Heart right ventricle (tissue), 16 donors: ENCODE measurements around the gene RNF111. TPM values are rescaled to one million over a fixed set of nuclear protein-coding genes. Genes with fewer than 3 reads are reported as not detected.

ENCODE experiments used
- ATAC-seq, 8 donors: fragments of 200-7000 bp; cut with Tn5 transposase; one replicate each; pipeline ENCODE4 v1.9.1; 2020; ENCODE audit warnings: mild to moderate bottlenecking in 8 of 8, moderate library complexity in 8 of 8, moderate number of reproducible peaks in 1 of 8
- DNase-seq, 2 donors: peaks; one replicate each; pipeline ENCODE4 v3.0.0-alpha.2; 2020
- H3K27ac ChIP-seq, 10 donors: fragments of 200-600 bp; sonication (generic) in 2 of 10; one replicate each; pipeline versions ENCODE4 v1.5.0 to v1.8.0; 2020 to 2022; ENCODE audit warnings: mild to moderate bottlenecking in 3 of 10
- H3K27me3 ChIP-seq, 7 donors: fragments of 200-600 bp; one replicate each; pipeline ENCODE4 v1.8.0; 2021 to 2022; ENCODE audit warnings: mild to moderate bottlenecking in 2 of 7
- H3K36me3 ChIP-seq, 9 donors: fragments of 200-600 bp; sonication (generic) in 1 of 9; one replicate each; pipeline versions ENCODE4 v1.5.0 to v1.8.0; 2020 to 2022; ENCODE audit warnings: mild to moderate bottlenecking in 2 of 9
- H3K4me1 ChIP-seq, 9 donors: fragments of 200-600 bp; sonication (generic) in 1 of 9; one replicate each; pipeline versions ENCODE4 v1.5.0 to v1.8.0; 2020 to 2022; ENCODE audit warnings: mild to moderate bottlenecking in 4 of 9
- H3K4me3 ChIP-seq, 10 donors: fragments of 200-600 bp; sonication (generic) in 2 of 10; one replicate each; pipeline versions ENCODE4 v1.5.0 to v1.8.0; 2020 to 2022; ENCODE audit warnings: mild to moderate bottlenecking in 7 of 10, moderate library complexity in 2 of 10
- H3K9me3 ChIP-seq, 11 donors: fragments of 200-600 bp in 10 of 11; sonication (generic) in 2 of 11; one replicate each; pipeline versions ENCODE4 v1.5.0 to v1.8.0; 2013 to 2022; ENCODE audit warnings: mild to moderate bottlenecking in 2 of 11, control low read depth in 1 of 11, moderate library complexity in 1 of 11
- CTCF ChIP-seq, 9 donors: fragments of 200-600 bp; sonication (generic) in 2 of 9; IDR thresholded peaks; one replicate each; pipeline versions ENCODE4 v1.5.0 to v1.8.0; 2021 to 2022; ENCODE audit warnings: antibody characterized with exemption in 9 of 9, mild to moderate bottlenecking in 5 of 9, moderate library complexity in 1 of 9
- WGBS, 2 donors: extraction: QIAGEN DNeasy Blood & Tissue Kit; methylation state at CpG; one replicate each; pipeline ENCODE4 v1.1.7; 2013; ENCODE audit warnings: inconsistent platforms in 1 of 2; 5-methylcytosine and 5-hydroxymethylcytosine counted together
- intact Hi-C, 10 donors: fragments of 100-400 bp; cut with DNase I; formaldehyde crosslinking; loops; one replicate each; pipeline versions ENCODE4 v1.11.1 to v1.14.2; 2022
- polyA plus RNA-seq, 2 donors: library from polyadenylated mRNA; stranded (reverse); fragments of 200-250 nt; gene quantifications; one replicate each; pipeline ENCODE4 v1.2.3, GENCODE V29; 2013
- total RNA-seq, 10 donors: library from RNA; stranded (reverse); fragmentation: NEBNext Ultra II Directional in 3 of 10; extraction: Animal tissue kit (Norgen Biotek cat#: 25700) in 3 of 10; gene quantifications; one replicate each; pipeline versions ENCODE4 v1.2.1 to v1.2.4, GENCODE V29; 2021 to 2023
- donor health status: Arrhythmogenic right ventricular cardiomyopathy.
- donor health status: ischemic (EF 13 %, LVEDD 7.1; RV severe dilation, severe dysfunction).
- donor health status: healthy with polysubstance abuse.
- donor health status: DM: no; HTN: yes; CAD: no.
- donor health status: DM: no; HTN: no; CAD: no.
- donor health status: ischemic (EF 25% LVEDD 6.9; RV normal size, moderate dysfunction).
- donor health status: ischemic (EF 25% LVEDD 5.7; RV mildly dilated, moderate dysfunction).
- donor health status: healthy.
- donor health status: DM: yes; HTN: yes; CAD: no.
- donor health status: Ischemic cardiomyopathy.
- donor health status: ischemic (EF 35%, LVEDD 5.7; RV mildly dilated, moderate dysfunction).
- donor health status: nonischemic (EF 11% LVEDD 7.7; RV severe dilation, severe dysfunction).
- donor health status: DM: yes; HTN: yes; CAD: no.
- donor health status: PGD.
- donor health status: ischemic (EF 29% LVEDD 5.4; RV normal size, mild dysfunction).
- donor health status: nonischemic (EF 23%, LVEDD 6.1; RV moderate dilation, normal function).

The RNF111 gene
- total and polyA plus RNA-seq, 12 donors: 6.0 to 28.7 (median 23.5) TPM

GRCh38 chr15:59001946-59002345 lies 14.5 kb downstream of the RNF111 start:
- no peaks in the 10 kb centered on the region for H3K9me3 ChIP-seq
- DNase-seq (no peak), ATAC-seq (no peak)
- peaks cover 0 to 38% (median 7%) of the 10 kb centered on the region in 9 donors for H3K36me3 ChIP-seq
- no peak for TF ChIP-seq CTCF (IDR thresholded peaks at IDR 0.05)
- intact Hi-C loops: no loop called here
- H3K4me1 ChIP-seq: peaks cover 0 to 67% (median 0%) of the 10 kb centered on the region in 9 donors
- H3K27me3 ChIP-seq: no peaks in the 10 kb centered on the region
- WGBS, 2 donors: 93 to 95% methylated on average over 5 of the region's 5 CpGs
- H3K4me3 ChIP-seq: no peak overlapping the region
- H3K27ac ChIP-seq: no peak overlapping the region

- H3K4me1 ChIP-seq: peaks cover 0 to 67% (median 0%) of the 10 kb centered on the region in 9 donors
- peak in 3 of 8 donors; percentile 31 to 46 (median 40) for ATAC-seq
- H3K36me3 ChIP-seq: peaks cover 0 to 40% (median 7%) of the 10 kb centered on the region in 9 donors
- DNase-seq: no peak
- 88 to 92% methylated on average over 2 of the region's 2 CpGs for WGBS, 2 donors
- H3K4me3 ChIP-seq: no peak overlapping the region
- H3K9me3 ChIP-seq: no peaks in the 10 kb centered on the region
- intact Hi-C loops: no loop called here
- TF ChIP-seq CTCF (IDR thresholded peaks at IDR 0.05): no peak
- H3K27ac ChIP-seq: peak overlapping the region in 1 of 10 donors; percentile 45
- no peaks in the 10 kb centered on the region for H3K27me3 ChIP-seq
Measured at GRCh38 chr15:59002418-59002859, 15.0 kb downstream of the RNF111 start.

- Histone ChIP-seq H3K4me3 (no peak overlapping the region), H3K4me1 (peaks cover 0 to 59% (median 0%) of the 10 kb centered on the region in 9 donors), H3K36me3 (peaks cover 0 to 44% (median 7%) of the 10 kb centered on the region in 9 donors), H3K27ac (no peak overlapping the region), H3K9me3 (no peaks in the 10 kb centered on the region), H3K27me3 (no peaks in the 10 kb centered on the region)
- WGBS, 2 donors: 88 to 92% methylated on average over 5 of the region's 5 CpGs
- DNase-seq: no peak
- intact Hi-C loops: no loop called here
- no peak for ATAC-seq
- no peak for TF ChIP-seq CTCF (IDR thresholded peaks at IDR 0.05)
Measured at GRCh38 chr15:59005579-59005978, 18.1 kb downstream of the RNF111 start.

- intact Hi-C loops: no loop called here
- no peaks in the 10 kb centered on the region for H3K27me3 ChIP-seq
- peaks cover 0 to 40% (median 0%) of the 10 kb centered on the region in 9 donors for H3K4me1 ChIP-seq
- ATAC-seq: no peak
- no peak for TF ChIP-seq CTCF (IDR thresholded peaks at IDR 0.05)
- peaks cover 0 to 42% (median 7%) of the 10 kb centered on the region in 9 donors for H3K36me3 ChIP-seq
- 86 to 92% methylated on average over 6 of the region's 6 CpGs for WGBS, 2 donors
- no peak overlapping the region for H3K4me3 ChIP-seq
- no peaks in the 10 kb centered on the region for H3K9me3 ChIP-seq
- H3K27ac ChIP-seq: no peak overlapping the region
- DNase-seq: no peak
Measured at GRCh38 chr15:59008086-59008485, 20.6 kb downstream of the RNF111 start.
